HEK293 (cell line): ENCODE measurements around the gene KCNMB1.

Source experiments
- CTCF ChIP-seq: fragments of 450-650 bp; formaldehyde crosslinking; IDR thresholded peaks from 2 replicates; pipeline ENCODE4 v1.5.1; 2016; ENCODE audit warnings: missing biosample characterization, missing genetic modification characterization
- ZNF133 ChIP-seq: fragments of 450-650 bp; formaldehyde crosslinking; IDR thresholded peaks from 2 replicates; pipeline ENCODE4 v1.5.1; 2016; ENCODE audit warnings: missing biosample characterization, missing genetic modification characterization
- ZNF157 ChIP-seq: fragments of 450-650 bp; formaldehyde crosslinking; IDR thresholded peaks from 2 replicates; pipeline ENCODE4 v1.5.1; 2016; ENCODE audit warnings: missing biosample characterization, missing genetic modification characterization
- ZNF175 ChIP-seq: fragments of 450-650 bp; formaldehyde crosslinking; IDR thresholded peaks from 2 replicates; pipeline ENCODE4 v1.5.1; 2016; ENCODE audit warnings: missing biosample characterization, missing genetic modification characterization
- ZNF311 ChIP-seq: fragments of 450-650 bp; formaldehyde crosslinking; IDR thresholded peaks from 2 replicates; pipeline ENCODE4 v1.5.1; 2017; ENCODE audit warnings: missing biosample characterization, missing genetic modification characterization, borderline replicate concordance
- ZNF341 ChIP-seq: fragments of 450-650 bp; formaldehyde crosslinking; IDR thresholded peaks from 2 replicates; pipeline ENCODE4; 2016; ENCODE audit warnings: low read depth, missing biosample characterization, missing genetic modification characterization
- ZNF423 ChIP-seq: fragments of 450-650 bp; formaldehyde crosslinking; IDR thresholded peaks from 2 replicates; pipeline ENCODE4 v1.5.1; 2016; ENCODE audit warnings: missing biosample characterization, missing genetic modification characterization
- TF ChIP-seq, protein P1 (sequence below): fragments of 450-650 bp; formaldehyde crosslinking; IDR thresholded peaks from 2 replicates; pipeline ENCODE4 v1.5.1; 2016; ENCODE audit warnings: missing biosample characterization, missing genetic modification characterization
- TF ChIP-seq, protein P2 (sequence below): fragments of 450-650 bp; formaldehyde crosslinking; IDR thresholded peaks from 2 replicates; pipeline ENCODE4 v1.5.1; 2016; ENCODE audit warnings: missing biosample characterization, missing genetic modification characterization, borderline replicate concordance

- TF ChIP-seq CTCF (tag by site-specific recombination) (no peak), ZNF175 (tag by site-specific recombination) (no peak), ZNF341 (tag by site-specific recombination) (no peak), ZNF423 (tag by site-specific recombination) (no peak), ZNF157 (tag by site-specific recombination) (no peak), ZNF133 (tag by site-specific recombination) (no peak), ZNF311 (no peak)
- TF ChIP-seq, protein P1, sequence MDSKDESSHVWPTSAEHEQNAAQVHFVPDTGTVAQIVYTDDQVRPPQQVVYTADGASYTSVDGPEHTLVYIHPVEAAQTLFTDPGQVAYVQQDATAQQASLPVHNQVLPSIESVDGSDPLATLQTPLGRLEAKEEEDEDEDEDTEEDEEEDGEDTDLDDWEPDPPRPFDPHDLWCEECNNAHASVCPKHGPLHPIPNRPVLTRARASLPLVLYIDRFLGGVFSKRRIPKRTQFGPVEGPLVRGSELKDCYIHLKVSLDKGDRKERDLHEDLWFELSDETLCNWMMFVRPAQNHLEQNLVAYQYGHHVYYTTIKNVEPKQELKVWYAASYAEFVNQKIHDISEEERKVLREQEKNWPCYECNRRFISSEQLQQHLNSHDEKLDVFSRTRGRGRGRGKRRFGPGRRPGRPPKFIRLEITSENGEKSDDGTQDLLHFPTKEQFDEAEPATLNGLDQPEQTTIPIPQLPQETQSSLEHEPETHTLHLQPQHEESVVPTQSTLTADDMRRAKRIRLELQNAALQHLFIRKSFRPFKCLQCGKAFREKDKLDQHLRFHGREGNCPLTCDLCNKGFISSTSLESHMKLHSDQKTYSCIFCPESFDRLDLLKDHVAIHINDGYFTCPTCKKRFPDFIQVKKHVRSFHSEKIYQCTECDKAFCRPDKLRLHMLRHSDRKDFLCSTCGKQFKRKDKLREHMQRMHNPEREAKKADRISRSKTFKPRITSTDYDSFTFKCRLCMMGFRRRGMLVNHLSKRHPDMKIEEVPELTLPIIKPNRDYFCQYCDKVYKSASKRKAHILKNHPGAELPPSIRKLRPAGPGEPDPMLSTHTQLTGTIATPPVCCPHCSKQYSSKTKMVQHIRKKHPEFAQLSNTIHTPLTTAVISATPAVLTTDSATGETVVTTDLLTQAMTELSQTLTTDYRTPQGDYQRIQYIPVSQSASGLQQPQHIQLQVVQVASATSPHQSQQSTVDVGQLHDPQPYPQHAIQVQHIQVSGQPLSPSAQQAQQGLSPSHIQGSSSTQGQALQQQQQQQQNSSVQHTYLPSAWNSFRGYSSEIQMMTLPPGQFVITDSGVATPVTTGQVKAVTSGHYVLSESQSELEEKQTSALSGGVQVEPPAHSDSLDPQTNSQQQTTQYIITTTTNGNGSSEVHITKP (tag by site-specific recombination) = no peak
- TF ChIP-seq, protein P2, sequence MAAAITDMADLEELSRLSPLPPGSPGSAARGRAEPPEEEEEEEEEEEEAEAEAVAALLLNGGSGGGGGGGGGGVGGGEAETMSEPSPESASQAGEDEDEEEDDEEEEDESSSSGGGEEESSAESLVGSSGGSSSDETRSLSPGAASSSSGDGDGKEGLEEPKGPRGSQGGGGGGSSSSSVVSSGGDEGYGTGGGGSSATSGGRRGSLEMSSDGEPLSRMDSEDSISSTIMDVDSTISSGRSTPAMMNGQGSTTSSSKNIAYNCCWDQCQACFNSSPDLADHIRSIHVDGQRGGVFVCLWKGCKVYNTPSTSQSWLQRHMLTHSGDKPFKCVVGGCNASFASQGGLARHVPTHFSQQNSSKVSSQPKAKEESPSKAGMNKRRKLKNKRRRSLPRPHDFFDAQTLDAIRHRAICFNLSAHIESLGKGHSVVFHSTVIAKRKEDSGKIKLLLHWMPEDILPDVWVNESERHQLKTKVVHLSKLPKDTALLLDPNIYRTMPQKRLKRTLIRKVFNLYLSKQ (tag by site-specific recombination) = no peak
Measured at GRCh38 chr5:170389550-170389892, 354 bp upstream of the KCNMB1 start.
